GM12878 (cell line): ENCODE measurements around the gene KDM4C. TPM values are rescaled to one million over a fixed set of nuclear protein-coding genes. Genes with fewer than 3 reads are reported as not detected.
"Not testable (repeated sequence)": the region's sequence is repeated elsewhere in the genome, so short reads cannot be mapped to it uniquely, and the experiment has no call there.

Experiments used
- ATAC-seq: fragments of 200-7000 bp; cut with Tn5 transposase; 3 replicates; pipeline ENCODE4 v1.9.1; 2020; ENCODE audit warnings: mild to moderate bottlenecking, moderate library complexity
- BruUV-seq: library from RNA; stranded (reverse); fragments of 400-500 nt; replicated peaks from 2 replicates; lab custom pipeline; 2021; lab: Mats Ljungman, UMichigan
- CTCF ChIA-PET: fragments of 300-600 bp; sonication (Branson Sonifier 250); formaldehyde crosslinking; extraction: SDS; loops from one replicate; lab custom pipeline; 2021; ENCODE audit warnings: inconsistent platforms; lab: Yijun Ruan, JAX
- POLR2A ChIA-PET: fragments of 350-600 bp; formaldehyde crosslinking; extraction: SDS; loops from one replicate; lab custom pipeline; 2021; ENCODE audit warnings: inconsistent platforms; lab: Charles Lee
- RAD21 ChIA-PET: fragments of 300-600 bp; sonication (Branson Sonifier 250); formaldehyde crosslinking; loops from one replicate; lab custom pipeline; 2023; ENCODE audit warnings: antibody characterized with exemption; ENCODE audit not compliant: unreplicated experiment; lab: Charles Lee
- SMC1A ChIA-PET: fragments of 300-600 bp; sonication (Branson Sonifier 250); formaldehyde crosslinking; loops from one replicate; lab custom pipeline; 2023; ENCODE audit not compliant: unreplicated experiment, uncharacterized antibody; lab: Charles Lee
- DNase-seq: peaks from one replicate; pipeline ENCODE4 v3.0.0-alpha.2; 2011; ENCODE audit warnings: low read depth, low spot score
- FAIRE-seq: peaks from 3 replicates; lab custom pipeline; 2011; peaks lifted over from hg19 to GRCh38; lab: Jason Lieb, UNC
- H2AFZ ChIP-seq: 2 replicates; pipeline ENCODE4 v1.6.0; 2011; ENCODE audit warnings: low read depth, low read length, control low read depth; ENCODE audit not compliant: control insufficient read depth
- H3K27ac ChIP-seq: 2 replicates; pipeline ENCODE4 v1.5.1; 2011; ENCODE audit warnings: control low read depth; ENCODE audit not compliant: control insufficient read depth, insufficient read depth
- H3K27me3 ChIP-seq, 2 experiments: replicated peaks in 1 of 2; 2 replicates each; pipeline versions ENCODE4 v1.6.0 to v1.6.1; 2011; ENCODE audit warnings: low read length in 1 of 2; ENCODE audit not compliant: control insufficient read depth in 2 of 2, insufficient read depth in 2 of 2
- H3K36me3 ChIP-seq, 2 experiments: 2 replicates each; pipeline ENCODE4 v1.5.1; 2011; ENCODE audit warnings: low read length in 1 of 2; ENCODE audit not compliant: control insufficient read depth in 2 of 2, insufficient read depth in 2 of 2
- H3K4me1 ChIP-seq: 2 replicates; pipeline ENCODE4 v1.6.1; 2011; ENCODE audit warnings: mild to moderate bottlenecking, low read length, moderate library complexity, mixed read lengths; ENCODE audit not compliant: control insufficient read depth, insufficient read depth
- H3K4me2 ChIP-seq: 2 replicates; pipeline ENCODE4 v1.6.0; 2011; ENCODE audit warnings: control low read depth; ENCODE audit not compliant: control insufficient read depth, insufficient read depth
- H3K4me3 ChIP-seq: fragments of 200-600 bp; sonication (generic); 2 replicates; pipeline ENCODE4 v1.5.1; 2016
- H3K79me2 ChIP-seq: 2 replicates; pipeline ENCODE4 v1.6.0; 2011; ENCODE audit warnings: low read length; ENCODE audit not compliant: control insufficient read depth, insufficient read depth
- H3K9ac ChIP-seq: 2 replicates; pipeline ENCODE4 v1.8.0; 2011; ENCODE audit warnings: low read length, control low read depth, mixed read lengths; ENCODE audit not compliant: control insufficient read depth, insufficient read depth
- H3K9me3 ChIP-seq: replicated peaks from 3 replicates; pipeline ENCODE4 v1.5.1; 2011; ENCODE audit warnings: mild to moderate bottlenecking, low read length; ENCODE audit not compliant: control insufficient read depth, insufficient read depth
- H4K20me1 ChIP-seq: 2 replicates; pipeline ENCODE4 v1.6.0; 2011; ENCODE audit not compliant: control insufficient read depth, insufficient read depth
- BCL11A ChIP-seq: IDR thresholded peaks from 2 replicates; pipeline ENCODE4 v1.6.1; 2011; ENCODE audit warnings: low read depth, low read length
- CHD1 ChIP-seq: IDR thresholded peaks from 2 replicates; pipeline ENCODE4 v1.6.1; 2012; ENCODE audit warnings: low read depth, low read length, improper control_type of control experiment
- FOXK2 ChIP-seq: fragments of 450-650 bp; IDR thresholded peaks from 2 replicates; pipeline ENCODE4 v1.6.1; 2017; ENCODE audit warnings: mild to moderate bottlenecking, moderate library complexity
- IKZF2 ChIP-seq, 2 experiments: fragments of 450-650 bp; IDR thresholded peaks; 2 replicates each; pipeline ENCODE4 v1.6.1; 2017; ENCODE audit warnings: mild to moderate bottlenecking in 2 of 2, moderate library complexity in 2 of 2
- JUND ChIP-seq: IDR thresholded peaks from 2 replicates; pipeline ENCODE4 v1.6.1; 2012; ENCODE audit warnings: low read depth, mild to moderate bottlenecking, low read length, improper control_type of control experiment, moderate library complexity
- KLF5 ChIP-seq: fragments of 450-650 bp; IDR thresholded peaks from 2 replicates; pipeline ENCODE4 v1.6.1; 2014; ENCODE audit warnings: mild to moderate bottlenecking; ENCODE audit not compliant: partially characterized antibody
- MAX ChIP-seq: IDR thresholded peaks from 2 replicates; pipeline ENCODE4 v1.6.1; 2012; ENCODE audit warnings: low read depth, low read length, improper control_type of control experiment
- POLR2AphosphoS2 ChIP-seq: IDR thresholded peaks from 2 replicates; pipeline ENCODE4 v1.6.1; 2011; ENCODE audit warnings: low read depth, mild to moderate bottlenecking, low read length, improper control_type of control experiment, moderate library complexity
- RCOR1 ChIP-seq: conservative IDR thresholded peaks from 2 replicates; pipeline ENCODE4 v1.6.1; 2012; ENCODE audit warnings: low read depth, low read length, improper control_type of control experiment
- SREBF1 ChIP-seq: IDR thresholded peaks from 2 replicates; pipeline ENCODE4 v1.6.1; 2012; ENCODE audit warnings: mild to moderate bottlenecking, low read length
- TBL1XR1 ChIP-seq: IDR thresholded peaks from 2 replicates; pipeline ENCODE4 v1.6.1; 2012; ENCODE audit warnings: low read depth, low read length, improper control_type of control experiment
- ZBED1 ChIP-seq: IDR thresholded peaks from 2 replicates; pipeline ENCODE4 v1.6.1; 2016; ENCODE audit warnings: borderline replicate concordance
- ZBTB4 ChIP-seq: fragments of 450-650 bp; formaldehyde crosslinking; IDR thresholded peaks from 2 replicates; pipeline ENCODE4 v1.4.0; 2022; ENCODE audit warnings: mild to moderate bottlenecking, moderate library complexity
- ZNF622 ChIP-seq: fragments of 450-650 bp; IDR thresholded peaks from 2 replicates; pipeline ENCODE4 v1.6.1; 2017; ENCODE audit warnings: mild to moderate bottlenecking, inconsistent platforms
- WGBS: methylation state at CpG from one replicate; pipeline ENCODE4 v1.1.6; 2016; ENCODE audit warnings: low lambda C conversion rate; ENCODE audit not compliant: insufficient replicate concordance, insufficient coverage; ENCODE audit errors: missing lambda C conversion rate; 5-methylcytosine and 5-hydroxymethylcytosine counted together
- in situ Hi-C: fragments of 300-500 bp; cut with MboI; formaldehyde crosslinking; loops from 9 replicates; pipeline ENCODE4 v1.14.3; 2018; ENCODE audit warnings: mixed read lengths
- intact Hi-C: fragments of 100-400 bp; cut with micrococcal nuclease; formaldehyde crosslinking; loops from one replicate; pipeline ENCODE4 v1.14.2; 2022; ENCODE audit not compliant: unreplicated experiment
- polyA plus RNA-seq, 11 experiments: library from polyadenylated mRNA; depleted of rRNA in 4 of 11; unstranded in 6 of 11; stranded (reverse) in 5 of 11; fragments of >200 nt; fragmentation: Nextera tagmentation in 4 of 11; fragmentation: Illumina TruSeq in 1 of 11; extraction: Ambion mirVana in 4 of 11; extraction: Trizol in 1 of 11; gene quantifications; 1 replicate in 1 of 11; 2 replicates in 10 of 11; pipeline versions ENCODE4 v1.2.1 to v1.2.3, GENCODE V29; 2011 to 2016; ENCODE audit warnings: inconsistent platforms in 2 of 11, missing spikeins in 2 of 11, low read depth in 1 of 11
- total RNA-seq, 4 experiments: library from RNA; depleted of rRNA in 3 of 4; stranded (reverse); fragments of >200 nt in 3 of 4; fragmentation: Illumina TruSeq in 1 of 4; extraction: Trizol in 1 of 4; gene quantifications; 2 replicates each; pipeline versions ENCODE4 v1.2.1 to v1.2.3, GENCODE V29; 2013 to 2021

Gene KDM4C
- total and polyA plus RNA-seq, 10 of the 15 experiments (the other 5 are each of a cell fraction or from before 2014, with no cell fraction given), result 6.8 to 41.2 (median 20.1) TPM

GRCh38 chr9:6754861-6755260 lies 2.9 kb upstream of the KDM4C start:
- ChIA-PET SMC1A (interaction anchor here (2.3 kb wide), 1 partner anchor 26 kb away, joined by 8 read pairs; no protein-coding TSS in a partner anchor), POLR2A (interaction anchor here (0.7 to 1.3 kb wide), 4 partner anchors 9 to 398 kb away, joined by 3 to 6 read pairs (median 4); no protein-coding TSS in a partner anchor), CTCF (interaction anchor here (0.6 kb wide), 1 partner anchor 17 kb away, joined by 3 read pairs; no protein-coding TSS in a partner anchor)
- FAIRE-seq, H3K27ac ChIP-seq, H3K9me3 ChIP-seq, RAD21 ChIA-PET, H2AFZ ChIP-seq, H3K36me3 ChIP-seq, H3K4me3 ChIP-seq, ATAC-seq, in situ Hi-C loops, H4K20me1 ChIP-seq, BruUV-seq, H3K9ac ChIP-seq, H3K27me3 ChIP-seq, H3K4me2 ChIP-seq, DNase-seq: not testable (repeated sequence)
- peaks cover 25% of the 10 kb centered on the region for H3K79me2 ChIP-seq
- intact Hi-C loops, result loop anchor here (5.0 kb wide), 2 partner anchors 53 to 158 kb away; no protein-coding TSS in a partner anchor
- WGBS, result over 99% methylated on average over 10 of the region's 10 CpGs
- H3K4me1 ChIP-seq, result peaks cover 15% of the 10 kb centered on the region

- peak; percentile 63 for ATAC-seq
- in situ Hi-C loops, result no loop called here
- Histone ChIP-seq H3K9me3 (no peaks in the 10 kb centered on the region), H4K20me1 (no peaks in the 10 kb centered on the region), H3K36me3 (no peaks in the 10 kb centered on the region), H3K4me1 (peaks cover 6% of the 10 kb centered on the region), H3K4me3 (peak overlapping the region; percentile 76), H2AFZ (peak overlapping the region; percentile 97), H3K4me2 (peak overlapping the region; percentile 89), H3K79me2 (peaks cover 44% of the 10 kb centered on the region), H3K27me3 (no peaks in the 10 kb centered on the region), H3K9ac (peak overlapping the region; percentile 90), H3K27ac (peak overlapping the region; percentile 96)
- RAD21 ChIA-PET, result interaction anchor here (0.9 to 3.5 kb wide), 7 partner anchors 9 to 103 kb away, joined by 3 to 18 read pairs (median 5); no protein-coding TSS in a partner anchor
- intact Hi-C loops, result loop anchor here (2.0 to 5.0 kb wide), 4 partner anchors 55 to 342 kb away; no protein-coding TSS in a partner anchor
- CTCF ChIA-PET, result interaction anchor here (0.6 to 1.9 kb wide), 3 partner anchors 35 to 172 kb away, joined by 4 to 6 read pairs (median 4); no protein-coding TSS in a partner anchor
- no TSS peak for BruUV-seq
- SMC1A ChIA-PET, result interaction anchor here (0.7 to 3.2 kb wide), 10 partner anchors 12 to 182 kb away, joined by 3 to 20 read pairs (median 4); no protein-coding TSS in a partner anchor
- peak; percentile 83 for DNase-seq
- no peak for FAIRE-seq
- 3% methylated on average over 14 of the region's 14 CpGs for WGBS
- POLR2A ChIA-PET, result interaction anchor here (0.6 to 1.9 kb wide), 12 partner anchors 12 to 838 kb away, joined by 3 to 10 read pairs (median 3); no protein-coding TSS in a partner anchor
- TF ChIP-seq ZBTB4 (CRISPR knock-in tag) (0 out of 2 replicates have a peak, but pooled peaks have one; percentile 37), FOXK2 (peak; percentile 94), TBL1XR1 (peak; percentile 64; the same call in 1 of the 2 replicates), IKZF2 (IDR thresholded peaks at IDR 0.05) (0 out of 4 replicates have a peak, but pooled peaks of 1 of the 2 experiments have one; percentile 31), ZBED1 (0 out of 2 replicates have a peak, but pooled peaks have one; percentile 10), POLR2AphosphoS2 (peak; percentile 64; the same call in 1 of the 2 replicates), MAX (no peak), RCOR1 (0 out of 2 replicates have a peak, but pooled peaks have one; percentile 57), ZNF622 (no peak), JUND (peak; percentile 85; the same call in 1 of the 2 replicates), BCL11A (no peak), SREBF1 (peak; percentile 82), CHD1 (peak; percentile 94), KLF5 (peak; percentile 96)
Measured at GRCh38 chr9:6757132-6757455, 679 bp upstream of the KDM4C start.
